ENCODE measurements around the gene CNTNAP2. TPM values are rescaled to one million over a fixed set of nuclear protein-coding genes. Genes with fewer than 3 reads are reported as not detected.

CNTNAP2 gene
- total and polyA plus RNA-seq, 8 donors = 0.09 to 1.1 (median 0.38) TPM

GRCh38 chr7:148397551-148397950 is 2280.9 kb downstream of the CNTNAP2 start:
- Histone ChIP-seq H3K4me1 (no peaks in the 10 kb centered on the region), H3K27ac (no peak overlapping the region), H3K27me3 (peaks cover 0 to 23% (median 0%) of the 10 kb centered on the region in 4 donors), H3K9me3 (no peaks in the 10 kb centered on the region), H3K36me3 (no peaks in the 10 kb centered on the region), H3K4me3 (no peak overlapping the region)
- FAIRE-seq (no peak), ATAC-seq (no peak), DNase-seq (no peak)
- TF ChIP-seq CTCF (IDR thresholded peaks at IDR 0.05) = no peak
- intact Hi-C loops (cut with DNase I) = no loop called here
- WGBS, 2 donors = 8 to 16% methylated on average over 4 of the region's 4 CpGs

GRCh38 chr7:148397985-148398384 is 2281.4 kb downstream of the CNTNAP2 start:
- TF ChIP-seq CTCF (IDR thresholded peaks at IDR 0.05) = no peak
- H3K27me3 ChIP-seq = peaks cover 0 to 23% (median 0%) of the 10 kb centered on the region in 4 donors
- DNase-seq = no peak
- no peak for FAIRE-seq
- no peak overlapping the region for H3K27ac ChIP-seq
- no peak for ATAC-seq
- H3K36me3 ChIP-seq = no peaks in the 10 kb centered on the region
- no peaks in the 10 kb centered on the region for H3K9me3 ChIP-seq
- WGBS, 2 donors = 50 to 64% methylated on average over 5 of the region's 5 CpGs
- no peaks in the 10 kb centered on the region for H3K4me1 ChIP-seq
- H3K4me3 ChIP-seq = no peak overlapping the region
- intact Hi-C loops (cut with DNase I) = no loop called here

GRCh38 chr7:148398844-148399365 is 2282.3 kb downstream of the CNTNAP2 start:
- no peak for ATAC-seq

GRCh38 chr7:148400101-148400500 is 2283.5 kb downstream of the CNTNAP2 start:
- H3K4me1 ChIP-seq = no peaks in the 10 kb centered on the region
- WGBS, 2 donors = 84 to 85% methylated on average over 14 of the region's 14 CpGs
- no peaks in the 10 kb centered on the region for H3K9me3 ChIP-seq
- H3K4me3 ChIP-seq = no peak overlapping the region
- TF ChIP-seq CTCF (IDR thresholded peaks at IDR 0.05) = no peak
- no peak for DNase-seq
- H3K27ac ChIP-seq = no peak overlapping the region
- intact Hi-C loops (cut with DNase I) = no loop called here
- no peak for FAIRE-seq
- H3K36me3 ChIP-seq = no peaks in the 10 kb centered on the region
- no peak for ATAC-seq
- peaks cover 0 to 14% (median 0%) of the 10 kb centered on the region in 4 donors for H3K27me3 ChIP-seq

More at GRCh38 chr7:148398844-148399365, 2282.3 kb downstream of the CNTNAP2 start:
- Histone ChIP-seq H3K9me3 (no peaks in the 10 kb centered on the region), H3K27ac (no peak overlapping the region), H3K27me3 (peaks cover 0 to 23% (median 0%) of the 10 kb centered on the region in 4 donors), H3K4me3 (no peak overlapping the region), H3K4me1 (no peaks in the 10 kb centered on the region), H3K36me3 (no peaks in the 10 kb centered on the region)
- DNase-seq (no peak), FAIRE-seq (no peak)
- no peak for TF ChIP-seq CTCF (IDR thresholded peaks at IDR 0.05)
- WGBS, 2 donors = 75 to 76% methylated on average over 7 of the region's 7 CpGs
- intact Hi-C loops (cut with DNase I) = no loop called here

- ATAC-seq = no peak
- DNase-seq = no peak
- peaks cover 0 to 7% (median 0%) of the 10 kb centered on the region in 4 donors for H3K27me3 ChIP-seq
- H3K4me1 ChIP-seq = no peaks in the 10 kb centered on the region
- intact Hi-C loops (cut with DNase I) = no loop called here
- H3K4me3 ChIP-seq = no peak overlapping the region
- no peak for FAIRE-seq
- WGBS, 2 donors = 39 to 59% methylated on average over 3 of the region's 3 CpGs
- no peaks in the 10 kb centered on the region for H3K9me3 ChIP-seq
- no peaks in the 10 kb centered on the region for H3K36me3 ChIP-seq
- no peak for TF ChIP-seq CTCF (IDR thresholded peaks at IDR 0.05)
- no peak overlapping the region for H3K27ac ChIP-seq
Measured at GRCh38 chr7:148402159-148402558, 2285.6 kb downstream of the CNTNAP2 start.
